Mammary epithelial cell (primary cell): ENCODE data around the gene SPIN4.

ENCODE experiments used
- EZH2 ChIP-seq: IDR thresholded peaks from 2 replicates; pipeline ENCODE4 v1.6.1; 2012; ENCODE audit warnings: low read length, inconsistent platforms, borderline replicate concordance
- TF ChIP-seq, protein P1 (sequence below), 2 donors: IDR thresholded peaks in 1 of 2; conservative IDR thresholded peaks in 1 of 2; 2 replicates each; pipeline ENCODE4 v1.5.1; 2011 to 2012; ENCODE audit warnings: inconsistent platforms in 2 of 2, low read length in 2 of 2, mild to moderate bottlenecking in 2 of 2, control low read depth in 1 of 2, low read depth in 1 of 2; ENCODE audit not compliant: insufficient read depth in 1 of 2; ENCODE audit errors: extremely low read depth in 1 of 2

DNA sequence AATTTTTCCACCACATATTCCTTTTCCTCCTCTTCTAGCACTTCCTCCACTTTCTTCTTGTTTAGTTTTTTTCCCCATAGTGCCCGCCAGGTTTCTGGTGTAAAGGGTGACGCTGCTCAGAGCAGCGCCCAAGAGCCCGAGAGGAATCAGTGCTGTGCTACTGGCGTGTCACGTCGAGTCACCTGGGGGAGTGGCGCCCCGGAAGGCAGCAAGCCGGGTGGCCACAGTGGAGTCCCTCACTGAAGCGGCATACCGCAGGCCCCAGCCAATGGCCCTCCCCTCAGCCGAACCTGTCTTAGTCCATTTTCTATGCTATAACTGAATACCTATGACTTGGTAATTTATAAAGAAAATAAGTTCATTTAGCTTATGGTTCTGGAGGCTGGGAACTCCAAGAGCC is 51.5 kb downstream of the SPIN4 start:
- TF ChIP-seq, protein P1, sequence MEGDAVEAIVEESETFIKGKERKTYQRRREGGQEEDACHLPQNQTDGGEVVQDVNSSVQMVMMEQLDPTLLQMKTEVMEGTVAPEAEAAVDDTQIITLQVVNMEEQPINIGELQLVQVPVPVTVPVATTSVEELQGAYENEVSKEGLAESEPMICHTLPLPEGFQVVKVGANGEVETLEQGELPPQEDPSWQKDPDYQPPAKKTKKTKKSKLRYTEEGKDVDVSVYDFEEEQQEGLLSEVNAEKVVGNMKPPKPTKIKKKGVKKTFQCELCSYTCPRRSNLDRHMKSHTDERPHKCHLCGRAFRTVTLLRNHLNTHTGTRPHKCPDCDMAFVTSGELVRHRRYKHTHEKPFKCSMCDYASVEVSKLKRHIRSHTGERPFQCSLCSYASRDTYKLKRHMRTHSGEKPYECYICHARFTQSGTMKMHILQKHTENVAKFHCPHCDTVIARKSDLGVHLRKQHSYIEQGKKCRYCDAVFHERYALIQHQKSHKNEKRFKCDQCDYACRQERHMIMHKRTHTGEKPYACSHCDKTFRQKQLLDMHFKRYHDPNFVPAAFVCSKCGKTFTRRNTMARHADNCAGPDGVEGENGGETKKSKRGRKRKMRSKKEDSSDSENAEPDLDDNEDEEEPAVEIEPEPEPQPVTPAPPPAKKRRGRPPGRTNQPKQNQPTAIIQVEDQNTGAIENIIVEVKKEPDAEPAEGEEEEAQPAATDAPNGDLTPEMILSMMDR (conservative IDR thresholded peaks at IDR 0.05 in 1 of 2, IDR thresholded peaks at IDR 0.05 in 1 of 2; ENCODE audit: extremely low read depth in 1 of 2, insufficient read depth in 1 of 2, low read depth in 1 of 2, low read length in 2 of 2), result no peak
- TF ChIP-seq EZH2, result no peak
